Spinal cord (tissue), 10 donors: ENCODE measurements around the gene PLCD3. TPM values are rescaled to one million over a fixed set of nuclear protein-coding genes. Genes with fewer than 3 reads are reported as not detected.

ENCODE experiments used
- DNase-seq, 6 donors: peaks; one replicate each; pipeline versions ENCODE4 v3.0.0 to v3.0.0-alpha.2; 2013 to 2015; ENCODE audit warnings: low spot score in 6 of 6, low read depth in 4 of 6
- H3K27ac ChIP-seq: one replicate; pipeline ENCODE4 v1.5.1; 2013; ENCODE audit warnings: low read depth, low read length, control low read depth
- H3K27me3 ChIP-seq: one replicate; pipeline ENCODE4 v1.6.1; 2013; ENCODE audit warnings: low read length; ENCODE audit not compliant: control insufficient read depth, insufficient read depth
- H3K36me3 ChIP-seq: one replicate; pipeline ENCODE4 v1.6.1; 2013; ENCODE audit warnings: low read length; ENCODE audit not compliant: control insufficient read depth, insufficient read depth
- H3K4me1 ChIP-seq: one replicate; pipeline ENCODE4 v1.6.1; 2013; ENCODE audit warnings: low read length; ENCODE audit not compliant: control insufficient read depth, insufficient read depth
- H3K4me3 ChIP-seq: one replicate; pipeline ENCODE4 v1.5.1; 2013; ENCODE audit warnings: low read depth, low read length, control low read depth
- H3K9me3 ChIP-seq: one replicate; pipeline ENCODE4 v1.6.1; 2013; ENCODE audit warnings: low read length; ENCODE audit not compliant: control insufficient read depth, insufficient read depth
- WGBS: methylation state at CpG from one replicate; pipeline ENCODE4 v1.1.5; 2013; ENCODE audit warnings: missing lambda C conversion rate; ENCODE audit not compliant: insufficient coverage; 5-methylcytosine and 5-hydroxymethylcytosine counted together
- polyA plus RNA-seq, 2 donors: library from polyadenylated mRNA; unstranded; fragments of 120-200 nt; gene quantifications; one replicate each; pipeline ENCODE4 v1.2.1, GENCODE V29; 2013; ENCODE audit not compliant: insufficient read length in 2 of 2
- total RNA-seq, 2 donors: library from RNA; depleted of rRNA in 1 of 2; stranded (reverse); fragments of 120-200 nt in 1 of 2; fragments of >200 nt in 1 of 2; gene quantifications; one replicate each; pipeline versions ENCODE4 v1.2.3 to v1.2.4, GENCODE V29; 2013 to 2014
- donor health status: healthy.

The PLCD3 gene
- total and polyA plus RNA-seq, 4 donors = 20.1 to 115 (median 82.7) TPM

DNA sequence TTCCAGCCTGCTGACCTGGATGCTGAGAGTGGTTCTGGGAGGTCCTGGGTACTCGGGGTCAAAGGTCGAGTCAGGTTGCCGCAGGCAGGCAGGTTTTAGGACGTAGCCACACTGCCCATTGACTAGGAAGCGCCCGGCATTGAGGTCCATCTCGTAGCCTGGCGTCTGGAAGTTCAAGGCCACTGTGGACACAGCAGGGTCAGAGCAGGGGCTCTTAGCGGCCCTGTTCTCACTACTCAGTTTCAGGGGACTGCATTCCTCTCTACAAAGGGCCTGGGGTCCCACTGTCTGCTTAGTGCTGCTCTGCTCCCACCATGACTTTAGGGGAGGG is 18.9 kb downstream of the PLCD3 start:
- no peak for DNase-seq
- Histone ChIP-seq H3K4me1 (peaks cover 52% of the 10 kb centered on the region), H3K4me3 (no peak overlapping the region), H3K27me3 (no peaks in the 10 kb centered on the region), H3K27ac (no peak overlapping the region), H3K36me3 (peaks cover 67% of the 10 kb centered on the region), H3K9me3 (no peaks in the 10 kb centered on the region)
- WGBS = 88% methylated on average over 9 of the region's 9 CpGs

- H3K27ac ChIP-seq = peak overlapping the region; percentile 73
- no peak for DNase-seq
These were observed 19.5 kb downstream of the PLCD3 start for GRCh38 chr17:45112559-45113423.

DNA sequence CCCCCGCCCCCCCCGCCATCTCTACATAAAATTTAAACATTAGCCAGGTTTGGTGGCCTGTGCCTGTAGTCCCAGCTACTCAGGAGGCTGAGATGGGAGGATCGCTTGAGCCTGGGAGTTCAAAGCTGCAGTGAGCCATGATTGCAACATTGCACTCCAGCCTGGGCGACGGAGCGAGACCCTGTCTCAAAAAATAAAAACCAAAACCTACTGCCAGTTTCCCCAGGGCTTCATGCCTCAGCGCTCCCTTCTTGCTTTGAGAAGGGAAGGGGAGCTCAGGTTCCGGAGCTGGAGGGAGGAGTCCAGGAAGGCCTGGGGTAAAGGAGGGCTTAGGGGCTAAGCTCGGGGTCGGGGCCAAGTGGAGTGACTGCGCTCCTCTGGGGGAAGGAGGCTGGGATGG is 20.5 kb downstream of the PLCD3 start:
- Histone ChIP-seq H3K27ac (peak overlapping the region; percentile 73), H3K4me3 (no peak overlapping the region), H3K4me1 (peaks cover 52% of the 10 kb centered on the region), H3K36me3 (peaks cover 71% of the 10 kb centered on the region), H3K27me3 (no peaks in the 10 kb centered on the region), H3K9me3 (no peaks in the 10 kb centered on the region)
- 78% methylated on average over 6 of the region's 11 CpGs for WGBS
- DNase-seq = no peak

More at GRCh38 chr17:45112559-45113423, 19.5 kb downstream of the PLCD3 start:
- Histone ChIP-seq H3K4me1 (peaks cover 52% of the 10 kb centered on the region), H3K27me3 (no peaks in the 10 kb centered on the region), H3K9me3 (no peaks in the 10 kb centered on the region), H3K4me3 (no peak overlapping the region), H3K36me3 (peaks cover 67% of the 10 kb centered on the region)
- WGBS = 96% methylated on average over 19 of the region's 23 CpGs

- Histone ChIP-seq H3K4me1 (peaks cover 57% of the 10 kb centered on the region), H3K36me3 (peaks cover 71% of the 10 kb centered on the region), H3K9me3 (no peaks in the 10 kb centered on the region), H3K27me3 (no peaks in the 10 kb centered on the region), H3K4me3 (no peak overlapping the region), H3K27ac (peak overlapping the region; percentile 73)
- DNase-seq = peak in 2 of 6 donors; percentile 74 to 86
- 31% methylated on average over 11 of the region's 16 CpGs for WGBS
These were observed 21.4 kb downstream of the PLCD3 start for GRCh38 chr17:45110676-45111611.

DNA sequence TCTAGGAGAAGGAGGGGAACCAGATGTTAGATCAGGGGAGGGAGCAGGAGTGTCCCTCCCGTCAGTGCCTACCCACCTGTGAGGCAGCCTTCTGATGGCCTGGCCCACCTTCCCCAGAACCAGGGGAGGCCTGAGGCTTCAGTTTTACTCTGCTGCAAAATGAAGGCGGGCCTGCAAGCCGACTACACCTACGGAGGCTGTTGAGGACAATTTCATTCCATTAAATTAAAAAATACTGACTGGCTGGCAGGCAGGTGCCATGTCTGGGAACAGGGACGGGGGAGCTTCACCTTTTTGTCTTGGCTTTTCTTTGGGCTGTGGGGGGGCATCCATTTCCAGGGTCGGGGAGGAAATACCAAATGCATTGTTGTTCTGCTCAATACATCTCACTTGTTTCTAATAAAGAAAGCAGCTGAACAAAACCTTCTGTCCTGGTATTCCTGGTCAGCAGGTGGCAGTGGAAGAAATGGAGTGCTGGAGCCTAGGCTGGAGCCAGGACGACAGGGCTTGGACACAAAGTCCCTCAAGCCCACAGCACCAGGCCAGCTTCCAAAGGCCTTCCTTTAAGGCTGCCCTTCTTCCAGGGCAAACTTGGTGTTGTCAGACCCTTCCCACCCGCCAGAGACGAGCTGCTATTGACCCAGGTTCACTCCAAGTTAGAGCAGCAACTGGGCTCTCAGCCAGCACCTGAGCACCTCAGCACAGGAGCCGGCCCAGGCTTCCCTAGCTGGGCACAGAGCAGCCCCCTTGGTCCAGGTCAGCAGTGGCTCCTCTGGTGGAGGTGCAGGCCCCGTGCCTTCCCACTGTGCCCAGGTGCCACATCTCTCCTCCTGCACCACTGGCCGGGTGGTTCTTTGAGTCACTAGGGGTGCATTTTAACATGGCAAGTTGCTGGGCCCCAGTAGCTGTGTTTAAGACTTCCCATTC is 23.5 kb downstream of the PLCD3 start:
- Histone ChIP-seq H3K36me3 (peaks cover 75% of the 10 kb centered on the region), H3K27ac (no peak overlapping the region), H3K9me3 (no peaks in the 10 kb centered on the region), H3K27me3 (no peaks in the 10 kb centered on the region), H3K4me3 (no peak overlapping the region), H3K4me1 (peaks cover 54% of the 10 kb centered on the region)
- WGBS = 79% methylated on average over 7 of the region's 12 CpGs
- no peak for DNase-seq

GRCh38 chr17:45108051-45108450 is 24.3 kb downstream of the PLCD3 start:
- H3K36me3 ChIP-seq = peaks cover 75% of the 10 kb centered on the region
- H3K4me3 ChIP-seq = no peak overlapping the region
- 50% methylated on average over 3 of the region's 9 CpGs for WGBS
- H3K4me1 ChIP-seq = peaks cover 46% of the 10 kb centered on the region
- H3K27ac ChIP-seq = no peak overlapping the region
- no peaks in the 10 kb centered on the region for H3K27me3 ChIP-seq
- no peak for DNase-seq
- H3K9me3 ChIP-seq = no peaks in the 10 kb centered on the region

DNA sequence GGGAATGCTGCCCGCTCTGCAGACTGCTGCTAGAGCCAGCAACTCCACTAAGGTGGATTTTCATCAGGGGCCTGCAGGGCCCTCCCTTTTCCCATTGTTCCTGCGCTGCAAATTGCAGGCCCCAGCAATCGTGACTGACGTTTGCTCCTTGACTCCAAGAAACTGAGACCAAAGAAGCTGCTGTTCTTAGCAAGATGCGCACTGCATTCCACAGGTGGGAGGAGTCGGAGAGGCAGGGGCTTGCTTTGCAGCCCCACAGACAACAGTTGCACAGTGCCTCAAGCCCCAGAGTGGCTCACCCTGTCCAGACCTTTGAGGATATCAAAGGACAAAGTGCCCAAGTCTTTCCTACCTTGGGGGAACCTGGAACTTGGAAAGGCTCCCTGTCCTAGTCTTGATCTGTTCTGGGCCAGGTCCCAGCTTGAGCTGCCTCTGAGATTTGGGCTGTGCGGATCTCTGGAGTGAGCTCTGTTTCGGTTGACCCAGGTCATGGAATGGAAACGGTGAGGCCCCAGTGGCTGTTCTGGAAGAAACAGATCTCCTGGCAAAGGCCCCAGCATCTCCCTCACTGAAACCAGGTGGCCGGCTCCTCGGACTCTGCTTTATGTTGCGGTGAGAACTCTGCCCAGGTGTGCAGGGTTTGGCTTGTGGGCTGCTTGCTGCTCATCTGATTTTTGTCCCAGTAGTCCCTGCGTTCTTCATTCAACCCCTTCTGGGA is 24.9 kb downstream of the PLCD3 start:
- peaks cover 41% of the 10 kb centered on the region for H3K4me1 ChIP-seq
- DNase-seq = no peak
- H3K9me3 ChIP-seq = no peaks in the 10 kb centered on the region
- H3K27ac ChIP-seq = no peak overlapping the region
- H3K36me3 ChIP-seq = peaks cover 75% of the 10 kb centered on the region
- 87% methylated on average over 13 of the region's 13 CpGs for WGBS
- H3K27me3 ChIP-seq = no peaks in the 10 kb centered on the region
- H3K4me3 ChIP-seq = no peak overlapping the region

GRCh38 chr17:45106582-45106981 is 25.7 kb downstream of the PLCD3 start:
- 93% methylated on average over 5 of the region's 5 CpGs for WGBS
- peaks cover 32% of the 10 kb centered on the region for H3K4me1 ChIP-seq
- peaks cover 79% of the 10 kb centered on the region for H3K36me3 ChIP-seq
- no peaks in the 10 kb centered on the region for H3K9me3 ChIP-seq
- DNase-seq = no peak
- no peak overlapping the region for H3K4me3 ChIP-seq
- H3K27me3 ChIP-seq = no peaks in the 10 kb centered on the region
- H3K27ac ChIP-seq = no peak overlapping the region
